ENCODE measurements around the gene APBA2. TPM values are rescaled to one million over a fixed set of nuclear protein-coding genes. Genes with fewer than 3 reads are reported as not detected.
A peak's percentile ranks its signal among the peaks of the same experiment; 100 is the strongest.

The APBA2 gene
- total RNA-seq, 1 experiment from 2014 or later, result not detected

GRCh38 chr15:28909958-28910500, 24.3 kb downstream of the APBA2 start:
- TF ChIP-seq CTCF (IDR thresholded peaks at IDR 0.05; ENCODE audit: insufficient read depth in 1 of 2, low read depth in 1 of 2, low read length in 1 of 2, severe bottlenecking in 1 of 2, unreplicated experiment in 1 of 2), result no peak
- H3K27me3 ChIP-seq (replicated peaks; ENCODE audit: control insufficient read depth, insufficient read depth, low read length), result no peaks in the 10 kb centered on the region
- Mint-ChIP-seq H3K4me3 (ENCODE audit: unreplicated experiment) (no peak overlapping the region), H3K9me3 (ENCODE audit: unreplicated experiment) (no peaks in the 10 kb centered on the region), H3K4me1 (ENCODE audit: low read depth, unreplicated experiment) (no peaks in the 10 kb centered on the region), H3K27me3 (ENCODE audit: insufficient read depth, unreplicated experiment) (peaks cover 11% of the 10 kb centered on the region), H3K36me3 (ENCODE audit: insufficient read depth, unreplicated experiment) (no peaks in the 10 kb centered on the region), H3K27ac (ENCODE audit: unreplicated experiment) (no peak overlapping the region)
- no peaks in the 10 kb centered on the region for H3K4me1 ChIP-seq
- intact Hi-C loops (cut with micrococcal nuclease; ENCODE audit: unreplicated experiment), result no loop called here
- no peak for DNase-seq
- no peak overlapping the region for H3K4me3 ChIP-seq (ENCODE audit: low read depth, low read length)
- H3K9me3 ChIP-seq, result no peaks in the 10 kb centered on the region
- no peaks in the 10 kb centered on the region for H3K36me3 ChIP-seq (ENCODE audit: control insufficient read depth, insufficient read depth, low read length)
- POLR2A ChIA-PET, result no interaction called here
- CTCF ChIA-PET, result no interaction called here
- BruUV-seq (replicated peaks), result no TSS peak

- no peaks in the 10 kb centered on the region for H3K36me3 ChIP-seq (ENCODE audit: control insufficient read depth, insufficient read depth, low read length)
- POLR2A ChIA-PET, result no interaction called here
- Mint-ChIP-seq H3K4me1 (ENCODE audit: low read depth, unreplicated experiment) (no peaks in the 10 kb centered on the region), H3K27ac (ENCODE audit: unreplicated experiment) (no peak overlapping the region), H3K27me3 (ENCODE audit: insufficient read depth, unreplicated experiment) (peaks cover 11% of the 10 kb centered on the region), H3K9me3 (ENCODE audit: unreplicated experiment) (no peaks in the 10 kb centered on the region), H3K36me3 (ENCODE audit: insufficient read depth, unreplicated experiment) (no peaks in the 10 kb centered on the region), H3K4me3 (ENCODE audit: unreplicated experiment) (no peak overlapping the region)
- H3K4me3 ChIP-seq (ENCODE audit: low read depth, low read length), result no peak overlapping the region
- intact Hi-C loops (cut with micrococcal nuclease; ENCODE audit: unreplicated experiment), result no loop called here
- H3K27me3 ChIP-seq (replicated peaks; ENCODE audit: control insufficient read depth, insufficient read depth, low read length), result no peaks in the 10 kb centered on the region
- no peaks in the 10 kb centered on the region for H3K9me3 ChIP-seq
- TF ChIP-seq CTCF (IDR thresholded peaks at IDR 0.05; ENCODE audit: insufficient read depth in 1 of 2, low read depth in 1 of 2, low read length in 1 of 2, severe bottlenecking in 1 of 2, unreplicated experiment in 1 of 2), result no peak
- no TSS peak for BruUV-seq (replicated peaks)
- H3K4me1 ChIP-seq, result no peaks in the 10 kb centered on the region
- DNase-seq, result peak in 1 of 2 experiments; percentile 20
- CTCF ChIA-PET, result no interaction called here
Observed at GRCh38 chr15:28911310-28911931, 25.6 kb downstream of the APBA2 start.

- H3K27me3 Mint-ChIP-seq (ENCODE audit: insufficient read depth, unreplicated experiment), result peaks cover 3% of the 10 kb centered on the region
- ChIA-PET POLR2A (no interaction called here), CTCF (interaction anchor here (0.6 kb wide), 1 partner anchor 97 kb away, joined by 6 read pairs; no protein-coding TSS in a partner anchor)
- H3K36me3 Mint-ChIP-seq (ENCODE audit: insufficient read depth, unreplicated experiment), result no peaks in the 10 kb centered on the region
- no TSS peak for BruUV-seq (replicated peaks)
- H3K9me3 Mint-ChIP-seq (ENCODE audit: unreplicated experiment), result no peaks in the 10 kb centered on the region
- Histone ChIP-seq H3K27me3 (replicated peaks; ENCODE audit: control insufficient read depth, insufficient read depth, low read length) (no peaks in the 10 kb centered on the region), H3K9me3 (no peaks in the 10 kb centered on the region), H3K36me3 (ENCODE audit: control insufficient read depth, insufficient read depth, low read length) (no peaks in the 10 kb centered on the region), H3K4me1 (no peaks in the 10 kb centered on the region), H3K4me3 (ENCODE audit: low read depth, low read length) (no peak overlapping the region)
- intact Hi-C loops (cut with micrococcal nuclease; ENCODE audit: unreplicated experiment), result no loop called here
- H3K27ac Mint-ChIP-seq (ENCODE audit: unreplicated experiment), result no peak overlapping the region
- TF ChIP-seq CTCF (IDR thresholded peaks at IDR 0.05; ENCODE audit: insufficient read depth in 1 of 2, low read depth in 1 of 2, low read length in 1 of 2, severe bottlenecking in 1 of 2, unreplicated experiment in 1 of 2), result no peak
- H3K4me3 Mint-ChIP-seq (ENCODE audit: unreplicated experiment), result no peak overlapping the region
- peak in 1 of 2 experiments; percentile 20 for DNase-seq
- no peaks in the 10 kb centered on the region for H3K4me1 Mint-ChIP-seq (ENCODE audit: low read depth, unreplicated experiment)
Observed at GRCh38 chr15:28912422-28912821, 26.6 kb downstream of the APBA2 start.
